HG02571 (cell line): Measurements from ENCODE around the gene CHST11.

Source experiments
- ATAC-seq: cut with Tn5 transposase; IDR thresholded peaks from one replicate; pipeline ENCODE4 v1.9.1; 2021; ENCODE audit warnings: mild to moderate bottlenecking, moderate library complexity; ENCODE audit not compliant: unreplicated experiment

The CHST11 gene

DNA sequence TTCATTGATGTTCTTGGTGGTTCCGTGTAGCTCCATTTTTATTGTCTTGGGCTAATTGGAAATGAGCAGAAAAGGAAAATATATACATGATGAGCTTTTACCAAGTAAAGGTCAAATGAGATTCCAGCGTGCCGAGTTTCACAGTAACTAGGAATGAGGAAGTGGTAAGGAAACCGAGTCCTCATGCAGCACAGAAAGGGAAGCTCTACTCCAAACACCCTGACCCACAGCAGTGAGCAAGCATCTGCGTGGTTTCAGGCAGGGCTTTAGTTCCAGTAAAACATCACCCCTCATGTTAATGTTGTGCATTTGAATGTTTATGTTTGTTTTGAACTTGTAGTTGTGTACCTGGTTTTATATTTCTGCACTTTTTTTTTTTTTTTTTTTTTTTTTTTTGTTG lies 293.3 kb downstream of the CHST11 start:
- ATAC-seq, result peak; percentile 55

DNA sequence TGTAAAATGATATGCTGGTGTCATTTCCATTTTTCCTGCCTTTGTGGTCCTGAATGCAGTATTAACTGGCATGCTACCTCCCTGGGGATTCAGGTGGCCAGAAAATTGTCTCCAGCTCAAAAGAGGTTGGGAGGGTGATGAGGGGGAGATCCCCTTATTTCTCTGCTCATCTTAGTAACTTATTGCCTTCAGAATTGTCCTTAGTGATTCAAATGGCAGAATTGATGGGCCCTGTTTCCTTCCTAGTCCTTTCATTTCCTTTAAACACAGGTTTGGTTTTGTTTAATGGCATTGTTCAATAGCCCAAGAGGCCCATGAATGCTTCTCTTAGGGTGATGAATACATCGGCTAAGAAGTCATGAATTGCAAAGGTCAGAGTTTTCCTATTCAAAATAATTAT lies 294.4 kb downstream of the CHST11 start:
- no peak for ATAC-seq

DNA sequence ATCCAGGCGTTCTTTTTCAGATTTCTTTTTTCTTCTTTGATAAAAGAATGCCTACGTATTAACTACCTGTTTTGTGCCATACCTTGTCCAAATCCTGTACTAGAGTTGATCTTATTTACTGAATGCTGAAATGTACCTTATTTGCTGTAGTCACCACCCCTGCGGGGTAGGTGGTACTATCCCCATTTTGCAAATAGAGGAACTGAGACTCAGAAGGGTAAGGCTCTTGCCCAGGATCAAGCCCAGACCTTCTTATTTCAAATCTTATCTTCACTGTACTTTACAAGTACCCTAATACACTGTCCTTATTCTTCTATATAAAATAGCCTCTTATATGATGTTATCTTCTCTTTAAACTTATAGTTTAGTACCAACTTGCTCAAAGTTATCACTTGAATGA lies 294.8 kb downstream of the CHST11 start:
- peak; percentile 72 for ATAC-seq

DNA sequence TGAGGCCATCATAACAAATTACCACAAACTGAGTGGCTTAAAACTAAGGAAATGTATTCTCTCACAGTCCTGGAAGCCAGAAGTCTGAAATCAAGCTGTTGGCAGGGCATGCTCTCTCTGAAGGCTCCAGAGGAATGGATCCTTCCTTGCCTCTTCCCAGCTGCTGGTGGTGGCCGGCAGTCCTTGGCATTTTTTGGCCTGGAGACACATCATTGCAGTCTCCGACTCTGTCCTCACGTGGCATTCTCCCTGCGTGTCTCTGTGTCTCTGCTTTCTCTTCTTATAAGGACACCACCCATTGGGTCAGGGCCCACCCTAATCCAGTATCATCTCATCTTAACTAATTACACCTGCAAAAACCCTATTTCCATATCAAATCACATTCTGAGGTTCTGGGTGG lies 295.3 kb downstream of the CHST11 start:
- ATAC-seq, result no peak

DNA sequence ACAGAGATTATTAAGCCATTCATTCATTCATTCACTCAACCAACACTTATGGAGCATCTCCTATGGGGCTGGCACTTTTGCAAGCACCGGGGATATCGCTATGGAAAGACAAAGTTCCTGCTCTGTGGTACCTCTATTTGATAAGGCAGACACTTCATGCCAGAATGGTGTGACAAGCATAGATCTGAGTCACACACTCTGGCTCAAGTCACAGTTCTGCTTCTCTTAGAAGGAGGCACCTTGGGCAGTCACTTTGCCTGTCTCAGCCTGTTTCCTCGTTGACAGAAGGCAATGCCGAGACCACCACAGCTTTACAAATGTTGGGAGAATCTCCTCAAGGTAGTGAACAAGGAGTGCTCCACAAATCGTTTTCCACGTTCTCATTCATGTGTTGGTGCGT lies 296.1 kb downstream of the CHST11 start:
- ATAC-seq, result no peak

DNA sequence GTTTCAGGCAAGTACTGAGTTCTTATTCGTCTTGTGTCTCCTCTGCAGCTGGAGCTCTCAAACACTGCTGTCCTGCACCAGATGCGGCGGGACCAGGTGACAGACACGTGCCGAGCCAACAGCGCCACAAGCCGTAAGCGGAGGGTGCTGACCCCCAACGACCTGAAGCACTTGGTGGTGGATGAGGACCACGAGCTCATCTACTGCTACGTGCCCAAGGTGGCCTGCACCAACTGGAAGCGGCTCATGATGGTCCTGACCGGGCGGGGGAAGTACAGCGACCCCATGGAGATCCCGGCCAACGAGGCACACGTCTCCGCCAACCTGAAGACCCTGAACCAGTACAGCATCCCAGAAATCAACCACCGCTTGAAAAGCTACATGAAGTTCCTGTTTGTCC lies 300.2 kb downstream of the CHST11 start:
- no peak for ATAC-seq

DNA sequence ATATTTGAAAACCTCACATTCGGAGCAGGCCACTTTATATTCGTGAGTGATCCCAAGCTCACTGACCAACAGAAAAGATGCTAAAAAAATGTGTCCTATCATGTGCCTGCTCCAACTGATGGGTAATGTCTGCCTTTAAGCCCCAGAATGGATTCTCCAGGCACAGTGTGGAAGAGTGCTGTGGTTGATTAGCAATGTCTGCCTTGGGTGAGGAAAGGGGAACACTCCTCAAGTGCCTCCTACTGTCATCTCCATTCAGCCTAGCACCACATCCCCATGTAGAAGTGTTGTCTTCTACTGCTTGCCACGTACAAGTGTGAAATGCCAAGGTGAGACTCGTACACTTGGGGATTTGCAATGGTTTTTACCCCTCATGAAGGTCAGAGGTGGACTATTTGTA lies 302.0 kb downstream of the CHST11 start:
- ATAC-seq, result no peak

DNA sequence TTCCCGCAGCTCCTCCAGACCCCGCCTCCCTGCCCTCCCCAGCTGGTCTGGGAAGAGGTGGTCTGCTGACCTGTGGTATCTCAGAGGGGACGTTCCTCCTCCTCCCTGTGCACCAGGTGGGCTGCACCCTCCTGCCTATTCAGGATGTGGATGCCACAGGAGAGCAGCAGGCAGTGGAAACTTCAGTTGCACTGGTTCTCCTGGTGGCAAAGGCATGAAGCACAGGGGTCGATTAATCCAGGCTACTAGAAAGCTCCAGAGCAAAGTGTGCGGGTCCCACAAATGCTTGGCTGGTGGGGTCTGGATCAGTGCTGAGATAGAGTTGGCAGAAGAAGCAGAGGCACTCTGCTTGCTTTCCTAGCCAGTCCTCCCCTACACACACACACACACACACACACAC lies 304.3 kb downstream of the CHST11 start:
- no peak for ATAC-seq

DNA sequence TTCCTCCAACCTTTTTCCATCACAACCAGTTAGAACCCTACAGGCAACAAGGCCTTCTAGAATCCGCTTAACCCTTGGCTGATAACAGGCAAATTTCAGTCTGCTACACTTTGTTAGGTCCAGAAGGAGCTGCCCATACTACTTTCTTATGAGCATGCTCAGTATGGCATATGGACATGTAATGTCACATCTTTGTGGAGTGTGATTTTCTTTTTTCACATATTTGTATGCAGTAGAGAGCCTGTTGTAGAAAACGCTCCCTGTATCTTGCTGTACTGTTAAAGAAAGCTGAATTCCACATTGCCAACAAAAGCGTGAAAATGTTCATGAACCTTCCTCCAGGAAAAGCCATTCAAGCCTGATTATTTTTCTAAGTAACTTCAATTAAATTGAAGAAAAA lies 304.9 kb downstream of the CHST11 start:
- no peak for ATAC-seq

DNA sequence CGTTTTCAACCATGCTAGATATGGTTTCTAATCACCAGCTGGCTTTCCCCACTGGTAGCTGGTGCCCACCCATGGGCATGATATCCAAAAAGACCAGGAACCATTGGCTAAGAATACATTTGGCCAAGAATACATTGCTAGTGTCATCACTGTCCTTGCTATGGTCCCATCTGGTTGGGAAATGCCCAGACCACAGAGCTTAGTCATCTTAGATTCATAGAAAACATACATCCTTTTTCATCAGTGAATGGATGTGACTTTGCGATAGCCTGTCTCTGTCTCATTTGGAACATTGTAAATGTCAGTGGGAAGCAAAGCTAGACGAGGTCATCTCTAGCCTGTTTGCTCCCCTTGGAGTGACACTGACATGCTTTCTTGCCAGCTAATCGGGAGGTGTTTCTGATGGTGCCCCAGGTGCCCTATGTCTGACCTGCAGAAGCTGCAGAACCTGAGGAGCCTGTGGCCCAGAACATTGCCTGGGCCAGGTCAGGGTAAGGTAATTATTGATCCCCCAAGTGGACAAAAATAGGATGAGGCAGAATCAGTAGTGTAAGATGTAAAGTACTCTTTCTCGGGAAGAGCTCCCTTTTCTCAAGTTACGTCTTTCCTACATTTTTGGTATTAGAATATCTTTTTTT lies 306.5 kb downstream of the CHST11 start:
- no peak for ATAC-seq

DNA sequence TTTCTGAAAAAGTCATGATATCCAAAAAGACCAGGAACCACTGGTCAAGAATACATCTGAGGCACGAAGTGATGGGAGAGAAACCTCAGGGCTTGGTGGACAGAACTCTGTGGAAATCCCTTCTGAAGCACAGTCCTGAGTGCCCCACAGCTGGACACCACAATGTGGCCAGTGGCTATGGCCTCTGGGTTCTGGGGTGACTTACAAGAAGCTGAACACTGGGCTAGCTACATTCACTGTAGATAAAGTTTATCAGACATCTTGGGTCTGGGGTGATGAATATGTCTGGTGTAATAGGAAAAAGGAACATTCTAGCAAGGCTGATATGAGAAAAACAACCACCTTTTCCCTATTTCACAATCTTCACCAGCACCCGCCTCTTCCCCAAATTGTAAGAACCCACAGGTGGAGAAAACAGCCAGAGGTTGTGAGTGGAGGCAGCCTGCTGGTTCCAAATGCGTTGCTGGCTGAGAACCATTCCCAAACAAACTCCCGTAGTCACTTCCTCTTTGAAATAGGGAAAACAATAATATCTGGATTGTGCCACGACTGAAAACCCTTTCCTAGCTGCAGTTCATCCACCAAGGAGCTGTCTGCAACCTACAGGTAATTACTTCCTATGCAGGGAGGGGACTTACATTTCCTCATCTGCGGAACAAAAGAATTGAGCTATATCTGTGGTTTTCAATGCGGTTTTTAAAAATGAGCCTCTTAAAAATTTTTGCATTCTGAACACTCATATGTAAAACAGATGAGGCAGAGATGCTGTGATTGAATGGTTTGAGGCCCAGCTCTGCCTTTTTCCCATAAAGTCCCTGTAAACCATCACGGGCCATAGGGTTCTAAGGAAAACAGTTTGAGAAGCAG lies 307.7 kb downstream of the CHST11 start:
- ATAC-seq, result no peak

DNA sequence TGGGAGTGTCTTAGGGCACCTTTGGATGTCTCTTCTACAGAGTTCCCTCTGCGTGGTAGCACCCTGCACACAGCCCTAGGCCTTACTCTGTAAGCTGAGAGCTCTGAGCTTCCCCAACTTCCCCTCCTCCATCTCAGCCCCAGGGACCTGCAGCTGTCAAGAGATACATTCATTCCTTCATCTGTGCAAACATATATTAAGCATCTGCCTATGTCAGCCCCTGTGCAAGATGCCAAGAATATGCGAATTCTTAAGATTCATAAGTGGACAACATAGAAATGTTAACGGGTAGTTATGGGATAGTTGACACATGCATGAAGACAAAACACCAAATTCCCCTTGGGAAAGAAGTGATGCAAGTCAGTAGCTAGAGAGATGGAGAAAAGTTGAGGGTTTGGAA lies 310.5 kb downstream of the CHST11 start:
- ATAC-seq, result no peak

DNA sequence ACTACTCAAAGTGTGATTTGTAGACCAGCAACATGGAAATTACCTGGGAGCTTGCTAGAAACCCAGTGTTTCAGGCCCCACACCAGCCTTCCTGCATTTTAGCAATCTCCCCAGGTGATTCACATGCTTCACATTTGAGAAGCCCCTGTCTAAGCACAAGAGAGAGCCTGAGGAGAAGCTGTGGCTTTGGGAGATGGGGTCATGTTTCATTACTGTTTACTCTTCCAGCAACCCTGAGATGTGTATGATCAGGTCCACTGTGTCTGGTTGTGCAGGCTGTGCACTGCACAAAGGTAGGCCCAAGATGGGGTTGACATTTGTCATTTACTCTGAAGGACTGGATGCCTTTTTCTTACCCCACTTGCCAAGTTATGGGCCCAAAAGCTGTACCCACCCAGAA lies 311.3 kb downstream of the CHST11 start:
- no peak for ATAC-seq

DNA sequence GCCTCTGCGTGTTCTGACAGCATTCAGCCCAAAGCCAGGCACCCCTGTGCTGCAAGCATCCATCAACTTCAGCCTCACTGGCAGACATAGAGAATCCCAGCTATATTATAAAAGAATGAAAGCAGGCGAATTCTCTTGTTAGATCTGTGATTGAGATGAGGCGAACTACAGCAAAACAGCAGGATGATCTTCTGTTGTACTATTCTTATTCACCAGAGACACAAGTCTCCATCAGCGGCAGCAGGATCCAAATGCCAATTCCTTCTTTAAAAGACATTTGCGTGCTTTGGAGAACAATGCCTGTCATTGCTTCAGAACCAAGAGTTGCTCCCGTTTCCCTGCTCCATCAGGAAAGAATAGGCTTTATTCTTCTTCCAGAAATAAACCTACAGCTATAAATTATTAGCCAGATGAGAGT lies 312.4 kb downstream of the CHST11 start:
- ATAC-seq, result no peak

DNA sequence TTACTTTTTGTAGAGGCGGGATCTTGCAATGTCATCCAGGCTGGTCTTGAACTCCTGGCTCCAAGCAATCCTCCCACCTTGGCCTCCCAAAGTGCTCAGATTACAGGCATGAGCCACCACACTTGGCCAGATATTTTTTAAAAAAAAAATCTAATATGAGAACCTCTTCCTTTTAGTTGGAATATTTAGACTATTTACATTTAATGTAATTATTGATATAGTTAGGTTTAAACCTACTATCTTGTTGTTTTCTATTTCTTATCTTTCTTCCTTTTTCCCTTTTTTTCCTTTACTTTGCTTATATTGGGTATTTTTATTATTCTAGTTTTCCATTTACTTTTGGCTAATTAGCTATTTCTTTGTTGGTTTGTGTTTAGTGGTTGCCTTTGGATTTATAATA lies 315.6 kb downstream of the CHST11 start:
- no peak for ATAC-seq

DNA sequence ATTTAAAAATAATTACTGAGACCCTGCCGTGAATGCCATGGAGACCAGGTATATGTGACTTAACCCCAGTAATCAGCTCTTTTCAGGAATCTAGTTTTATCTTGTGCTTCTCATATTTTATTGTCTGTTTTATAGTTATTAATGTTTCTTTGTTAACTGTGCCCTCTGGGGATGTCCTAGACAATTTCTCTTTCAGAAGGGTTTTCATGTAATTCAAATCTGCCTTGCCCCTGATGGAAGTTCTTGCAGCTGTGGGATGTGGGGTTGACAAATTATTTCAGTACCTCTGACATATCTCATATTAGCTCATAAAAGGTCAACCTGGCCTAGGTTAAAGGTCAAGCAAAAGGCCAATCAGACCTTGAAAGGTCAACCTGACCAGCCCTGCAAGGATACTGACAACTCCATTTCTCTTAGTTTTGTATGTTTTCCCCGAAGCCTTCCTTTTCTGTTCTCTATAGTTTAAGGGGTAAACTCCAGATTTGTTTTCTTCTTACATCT lies 319.0 kb downstream of the CHST11 start:
- no peak for ATAC-seq

DNA sequence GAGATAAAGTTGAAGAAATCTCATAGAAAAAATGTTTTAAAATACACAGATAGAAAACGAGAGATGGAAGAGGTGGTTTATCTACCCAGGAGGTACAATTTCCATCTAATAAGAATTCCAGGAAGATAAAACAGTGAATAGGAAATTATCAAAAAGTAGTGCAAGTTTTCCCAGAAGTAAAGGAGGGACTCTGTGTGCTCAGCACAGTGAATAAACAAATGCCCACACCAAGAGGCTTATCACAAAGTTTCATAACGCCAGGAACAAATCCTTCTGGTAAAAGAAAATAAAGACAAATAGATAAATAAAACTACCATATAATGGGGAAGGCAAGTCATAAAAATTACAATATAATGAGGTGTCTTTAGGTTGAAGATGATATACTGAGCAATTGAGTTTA lies 322.4 kb downstream of the CHST11 start:
- ATAC-seq, result no peak

DNA sequence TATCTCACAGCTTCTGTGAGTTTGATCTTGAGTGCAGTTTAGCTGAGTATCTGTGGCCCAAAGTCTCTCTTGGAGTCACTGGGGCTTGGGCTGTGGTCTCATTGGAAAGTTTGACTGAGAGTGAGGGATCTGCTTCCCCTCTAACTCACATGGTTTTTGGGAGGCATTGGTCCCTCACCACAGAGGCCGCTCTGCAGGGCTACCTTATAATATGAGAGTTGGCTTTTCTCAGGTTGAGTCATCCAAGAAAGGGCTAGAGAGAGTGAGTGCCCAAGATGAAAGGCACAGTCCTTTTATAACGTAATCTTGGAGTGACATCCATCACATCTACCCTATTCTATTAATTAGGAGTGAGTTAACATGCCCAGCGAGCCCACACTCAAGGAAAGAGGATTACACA lies 325.5 kb downstream of the CHST11 start:
- ATAC-seq, result no peak

DNA sequence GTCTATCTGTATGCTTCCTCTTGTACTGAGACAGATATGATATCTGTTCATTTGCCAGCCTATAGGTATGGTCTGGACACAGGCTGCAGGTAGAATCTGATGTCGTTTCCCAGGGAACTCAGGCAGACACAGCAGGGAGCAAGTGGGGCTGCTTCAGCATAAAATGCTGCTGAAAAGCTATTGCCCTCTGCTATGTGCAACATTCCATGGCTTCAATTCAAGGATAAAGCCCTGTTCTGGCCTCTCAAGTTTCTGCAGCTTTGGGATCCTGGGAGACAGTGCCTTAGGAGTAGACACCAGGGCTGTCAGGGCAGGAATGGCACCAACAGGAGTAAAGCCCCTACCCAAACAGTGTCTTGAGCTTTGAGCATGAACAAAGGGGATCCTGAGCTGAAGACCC lies 327.8 kb downstream of the CHST11 start:
- ATAC-seq, result no peak

DNA sequence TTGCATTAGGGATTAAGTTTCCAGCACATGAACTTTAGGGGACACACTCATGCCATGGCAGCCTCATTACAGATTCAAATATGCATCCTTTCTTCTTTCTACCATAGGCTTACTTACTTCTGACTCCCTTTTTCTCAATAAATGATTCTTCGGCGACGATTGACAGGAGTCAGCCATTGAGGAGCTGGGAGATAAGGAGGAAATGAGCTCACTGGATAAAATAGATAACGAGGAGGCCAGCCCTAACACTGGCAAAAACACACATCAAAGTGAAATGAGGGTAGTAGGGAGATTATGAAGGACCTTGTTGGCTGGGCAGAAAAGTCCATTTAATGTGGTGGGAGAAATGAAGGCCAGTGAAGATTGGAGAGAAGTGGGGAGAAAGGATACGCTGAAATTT lies 329.1 kb downstream of the CHST11 start:
- no peak for ATAC-seq

DNA sequence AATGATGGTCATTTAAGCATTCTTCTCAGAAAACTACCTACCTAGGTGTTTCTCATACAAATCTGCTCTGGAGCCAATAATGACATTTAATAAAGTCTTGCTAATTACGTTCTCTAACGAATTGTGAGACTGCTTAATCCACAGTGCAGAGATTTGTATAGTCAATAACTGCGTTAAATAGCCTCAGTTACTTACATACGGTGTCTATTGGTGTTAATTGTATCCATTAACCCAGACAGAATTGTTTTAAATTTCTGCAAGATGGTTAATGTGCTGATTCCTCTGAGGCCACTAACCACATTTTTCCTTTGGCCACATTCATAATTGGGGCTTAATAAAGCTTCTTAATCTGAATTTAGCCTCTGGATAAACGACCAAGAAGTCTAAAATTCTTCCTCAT lies 329.6 kb downstream of the CHST11 start:
- ATAC-seq, result no peak

DNA sequence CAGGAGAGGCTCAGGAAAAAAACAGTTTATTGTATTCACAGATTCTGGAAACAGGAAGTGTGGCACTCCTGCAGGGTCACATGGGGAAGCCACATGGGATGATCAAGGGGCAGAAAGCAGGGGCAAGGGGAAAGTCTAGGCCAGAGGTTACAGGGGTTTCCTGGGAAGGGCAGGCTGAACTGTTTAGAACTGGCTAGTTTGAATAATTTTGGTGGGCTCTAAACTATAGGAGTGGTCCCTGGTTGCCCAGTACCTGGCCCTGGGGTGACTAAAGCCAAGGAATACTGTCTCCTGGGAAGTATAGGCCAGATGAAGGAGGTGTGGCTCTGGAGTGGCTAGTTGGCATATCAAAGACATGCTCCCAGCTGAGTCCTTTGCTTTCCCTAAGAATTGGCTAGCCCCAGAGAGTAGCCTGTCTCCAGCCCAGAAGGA lies 332.1 kb downstream of the CHST11 start:
- ATAC-seq, result no peak
